K562 (cell line): Measurements from ENCODE around the gene ANKMY1. TPM values are rescaled to one million over a fixed set of nuclear protein-coding genes. Genes with fewer than 3 reads are reported as not detected.

Source experiments
- ATAC-seq: fragments of 200-7000 bp; cut with Tn5 transposase; 3 replicates; pipeline ENCODE4 v1.9.1; 2020; ENCODE audit warnings: moderate library complexity
- BruUV-seq: library from RNA; stranded (reverse); fragments of 400-500 nt; replicated peaks from 2 replicates; lab custom pipeline; 2021; lab: Mats Ljungman, UMichigan
- CTCF ChIA-PET: fragments of 300-600 bp; formaldehyde crosslinking; extraction: SDS; loops from one replicate; lab custom pipeline; 2021; ENCODE audit warnings: low intra/inter-chr PET ratio; lab: Yijun Ruan, JAX
- POLR2A ChIA-PET: fragments of 300-600, 350-650 bp; sonication (Branson Sonifier 250); formaldehyde crosslinking; extraction: SDS; loops from one replicate; lab custom pipeline; 2021; ENCODE audit warnings: antibody characterized with exemption, inconsistent platforms; lab: Yijun Ruan, JAX
- DNase-seq, 4 experiments: peaks; one replicate each; pipeline versions ENCODE4 v3.0.0 to v3.0.0-alpha.2; 2011 to 2018; ENCODE audit warnings: low spot score in 3 of 4, mixed read lengths in 3 of 4; ENCODE audit errors: extremely low read depth in 1 of 4
- FAIRE-seq: peaks from 2 replicates; lab custom pipeline; 2011; peaks lifted over from hg19 to GRCh38; lab: Jason Lieb, UNC
- H2AFZ ChIP-seq: 2 replicates; pipeline ENCODE4 v1.6.0; 2011; ENCODE audit warnings: low read depth, low read length, control low read depth, inconsistent platforms
- H3K27ac ChIP-seq: fragments of 200-600 bp; 3 replicates; pipeline ENCODE4 v1.8.0; 2011; ENCODE audit warnings: low read depth, mild to moderate bottlenecking, control low read depth, inconsistent platforms, low read length, moderate library complexity, mixed read lengths; ENCODE audit errors: extremely low read depth
- H3K27me3 ChIP-seq, 2 experiments: fragments of 300-600 bp in 1 of 2; 2 replicates in 1 of 2; 3 replicates in 1 of 2; pipeline versions ENCODE4 v1.6.0 to v1.8.0; 2011; ENCODE audit warnings: inconsistent platforms in 2 of 2, low read length in 2 of 2, mild to moderate bottlenecking in 1 of 2, mixed read lengths in 1 of 2, moderate library complexity in 1 of 2; ENCODE audit not compliant: control insufficient read depth in 2 of 2, insufficient read depth in 2 of 2
- H3K36me3 ChIP-seq: fragments of 300-600 bp; 3 replicates; pipeline ENCODE4 v1.8.0; 2011; ENCODE audit warnings: mild to moderate bottlenecking, low read length, inconsistent platforms; ENCODE audit not compliant: control insufficient read depth, insufficient read depth
- H3K4me1 ChIP-seq, 2 experiments: fragments of 200-600 bp in 1 of 2; replicated peaks in 1 of 2; 2 replicates in 1 of 2; 3 replicates in 1 of 2; pipeline versions ENCODE4 v1.5.1 to v1.8.0; 2011; ENCODE audit warnings: inconsistent platforms in 2 of 2, low read length in 2 of 2, mild to moderate bottlenecking in 1 of 2, mixed read lengths in 1 of 2, moderate library complexity in 1 of 2; ENCODE audit not compliant: control insufficient read depth in 2 of 2, insufficient read depth in 2 of 2
- H3K4me2 ChIP-seq: 2 replicates; pipeline ENCODE4 v1.6.1; 2011; ENCODE audit warnings: low read length, control low read depth, inconsistent platforms, mixed read lengths; ENCODE audit not compliant: insufficient read depth
- H3K4me3 ChIP-seq: fragments of 200-600 bp; sonication (generic), shearing (Covaris generic); 2 replicates; pipeline ENCODE4 v1.5.1; 2016; ENCODE audit warnings: control low read depth, inconsistent platforms
- H3K79me2 ChIP-seq: fragments of 200-600 bp; 3 replicates; pipeline ENCODE4 v1.8.0; 2011; ENCODE audit warnings: low read length, inconsistent platforms; ENCODE audit not compliant: control insufficient read depth, insufficient read depth
- H3K9ac ChIP-seq, 2 experiments: 2 replicates each; pipeline versions ENCODE4 v1.6.0 to v1.6.1; 2011; ENCODE audit warnings: low read depth in 2 of 2, low read length in 2 of 2, control low read depth in 1 of 2, inconsistent platforms in 1 of 2, mild to moderate bottlenecking in 1 of 2, mixed read lengths in 1 of 2; ENCODE audit not compliant: insufficient read depth in 1 of 2
- H3K9me1 ChIP-seq: one replicate; pipeline ENCODE4 v1.6.0; 2011; ENCODE audit warnings: inconsistent platforms, mild to moderate bottlenecking, low read length, moderate library complexity; ENCODE audit not compliant: control insufficient read depth, insufficient read depth
- H3K9me3 ChIP-seq: replicated peaks from 2 replicates; pipeline ENCODE4 v1.5.1; 2011; ENCODE audit warnings: low read depth, low read length, inconsistent platforms; ENCODE audit not compliant: control insufficient read depth, insufficient read depth
- H4K20me1 ChIP-seq: replicated peaks from 2 replicates; pipeline ENCODE4 v1.6.1; 2011; ENCODE audit warnings: low read length, inconsistent platforms, mixed read lengths; ENCODE audit not compliant: control insufficient read depth, insufficient read depth
- EP400 ChIP-seq: fragments of 450-650 bp; IDR thresholded peaks from 2 replicates; pipeline ENCODE4 v1.6.1; 2017; ENCODE audit warnings: antibody characterized with exemption, mild to moderate bottlenecking, moderate library complexity
- HDGF ChIP-seq: fragments of 450-650 bp; IDR thresholded peaks from 2 replicates; pipeline ENCODE4 v1.6.1; 2016
- PHB ChIP-seq: fragments of 250-450 bp; sonication (Bioruptor Pico); IDR thresholded peaks from 2 replicates; pipeline ENCODE4 v1.5.0; 2021
- PHF20 ChIP-seq: fragments of 450-650 bp; IDR thresholded peaks from 2 replicates; pipeline ENCODE4 v1.6.1; 2018; ENCODE audit not compliant: partially characterized antibody
- POLR2G ChIP-seq: fragments of 200-400 bp; formaldehyde crosslinking; IDR thresholded peaks from 2 replicates; pipeline ENCODE4 v1.6.1; 2017; ENCODE audit warnings: low read depth, mild to moderate bottlenecking, antibody characterized with exemption, low read length, moderate library complexity
- TAF7 ChIP-seq: fragments of 450-650 bp; IDR thresholded peaks from 2 replicates; pipeline ENCODE4 v1.6.1; 2016; ENCODE audit warnings: missing genetic modification characterization, missing compliant biosample characterization
- TEAD2 ChIP-seq: fragments of 450-650 bp; IDR thresholded peaks from 2 replicates; pipeline ENCODE4 v1.6.1; 2016; ENCODE audit warnings: missing genetic modification characterization, control low read depth, missing compliant biosample characterization
- TGIF2 ChIP-seq: sonication (generic); formaldehyde crosslinking; IDR thresholded peaks from 2 replicates; pipeline ENCODE4 v1.8.1; 2022; ENCODE audit warnings: mild to moderate bottlenecking, missing genetic modification reagents, moderate library complexity
- TSC22D4 ChIP-seq: fragments of 450-650 bp; IDR thresholded peaks from 2 replicates; pipeline ENCODE4 v1.6.1; 2016; ENCODE audit warnings: missing genetic modification characterization, missing biosample characterization, control low read depth
- WGBS: fragments of 100-300 bp; shearing (Covaris generic); methylation state at CpG from one replicate; pipeline ENCODE4 v1.1.6; 2016; ENCODE audit warnings: low coverage, mixed read lengths; ENCODE audit not compliant: insufficient coverage; ENCODE audit errors: missing lambda C conversion rate; 5-methylcytosine and 5-hydroxymethylcytosine counted together
- in situ Hi-C: fragments of 300-500 bp; cut with MboI; formaldehyde crosslinking; loops from 4 replicates; pipeline ENCODE4 v1.15.0; 2018; ENCODE audit warnings: inconsistent platforms, mixed read lengths
- intact Hi-C: fragments of 100-400 bp; cut with micrococcal nuclease; formaldehyde crosslinking; loops from 2 replicates; pipeline ENCODE4 v1.14.2; 2022
- polyA plus RNA-seq, 8 experiments: library from polyadenylated mRNA; depleted of rRNA in 4 of 8; stranded (reverse) in 5 of 8; unstranded in 3 of 8; fragments of >200 nt; fragmentation: Nextera tagmentation in 2 of 8; fragmentation: Illumina TruSeq in 1 of 8; extraction: Ambion mirVana in 2 of 8; extraction: Trizol in 1 of 8; gene quantifications; 2 replicates each; pipeline versions ENCODE4 v1.2.1 to v1.2.3, GENCODE V29; 2011 to 2014; ENCODE audit warnings: inconsistent platforms in 1 of 8, missing spikeins in 1 of 8
- total RNA-seq, 7 experiments: library from RNA; depleted of rRNA in 6 of 7; stranded (reverse); fragments of >200 nt in 6 of 7; fragmentation: Illumina TruSeq in 2 of 7; extraction: Trizol in 2 of 7; gene quantifications; 2 replicates each; pipeline versions ENCODE4 v1.2.1 to v1.2.3, GENCODE V29; 2011 to 2021; ENCODE audit warnings: low replicate concordance in 1 of 7
- TF ChIP-seq, protein P1 (sequence below), 2 experiments: fragments of 450-650 bp; IDR thresholded peaks; 2 replicates each; pipeline ENCODE4 v1.6.1; 2018; ENCODE audit warnings: mild to moderate bottlenecking in 2 of 2, low read depth in 1 of 2; ENCODE audit not compliant: partially characterized antibody in 2 of 2
- TF ChIP-seq, protein P2 (sequence below): fragments of 250-450 bp; sonication (Bioruptor Pico); IDR thresholded peaks from 2 replicates; pipeline ENCODE4 v1.6.1; 2021; ENCODE audit warnings: mild to moderate bottlenecking

ANKMY1 gene
- total and polyA plus RNA-seq, 9 of the 15 experiments (the other 6 are each of a cell fraction or from before 2014, with no cell fraction given), result 0.75 to 15.1 (median 11.7) TPM

DNA sequence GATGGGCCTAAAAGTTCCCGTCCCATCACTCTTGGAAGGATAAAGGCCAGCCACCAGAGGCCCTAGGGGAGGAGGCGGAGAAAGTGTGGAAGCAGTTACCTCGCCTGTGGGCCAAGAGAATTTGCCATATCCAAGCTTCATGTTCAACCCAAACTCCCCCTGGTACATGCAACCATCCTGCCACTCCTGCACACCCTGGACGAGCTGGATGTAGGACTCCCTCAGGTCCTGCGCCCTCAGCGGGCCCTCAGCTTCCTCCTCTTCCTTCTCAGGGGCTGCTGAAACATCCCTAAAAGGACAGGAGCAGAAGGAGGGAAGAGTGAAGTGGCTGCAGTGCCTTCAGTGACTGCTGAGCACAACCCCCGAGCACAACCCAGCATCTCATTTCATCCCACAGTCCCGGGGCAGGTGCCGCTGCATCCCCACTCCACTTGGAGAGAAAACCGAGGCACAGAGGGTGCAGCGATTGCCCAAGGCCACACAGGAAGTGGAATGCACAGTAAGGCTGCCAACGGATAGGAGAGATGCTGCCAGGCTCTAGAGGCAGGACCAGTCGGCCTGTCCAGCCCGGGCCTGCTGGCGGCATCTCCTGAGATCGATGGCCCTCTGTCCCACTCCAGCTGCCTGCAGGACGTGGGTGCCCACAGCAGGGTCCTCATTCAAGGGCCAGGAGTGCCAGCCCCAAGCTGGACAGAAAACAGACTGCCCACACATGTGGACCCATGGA lies 2.9 kb downstream of the ANKMY1 start:
- FAIRE-seq, result no peak
- BruUV-seq, result no TSS peak
- H3K4me3 ChIP-seq, result no peak overlapping the region
- H3K4me1 ChIP-seq, result peaks cover 9 to 24% of the 10 kb centered on the region in 2 experiments; a peak in 4 of 5 replicates
- ChIA-PET POLR2A (interaction anchor here (1.1 kb wide), 1 partner anchor 33 kb away, joined by 4 read pairs; no protein-coding TSS in a partner anchor), CTCF (no interaction called here)
- H2AFZ ChIP-seq, result no peak overlapping the region
- 91% methylated on average over 8 of the region's 17 CpGs for WGBS
- no peak for DNase-seq
- intact Hi-C loops (no loop called here), in situ Hi-C loops (no loop called here)
- peaks cover 56% of the 10 kb centered on the region for H3K36me3 ChIP-seq
- no peaks in the 10 kb centered on the region for H4K20me1 ChIP-seq
- no peak overlapping the region for H3K9ac ChIP-seq
- no peak overlapping the region for H3K27ac ChIP-seq
- peaks cover 44% of the 10 kb centered on the region for H3K79me2 ChIP-seq
- no peaks in the 10 kb centered on the region for H3K27me3 ChIP-seq
- no peak for ATAC-seq
- TF ChIP-seq TSC22D4 (tag), result no peak
- TF ChIP-seq EP400, result no peak
- peak; percentile 34; the same call in 1 of the 2 replicates for TF ChIP-seq POLR2G
- peaks cover 3% of the 10 kb centered on the region; the same call in 1 of the 2 replicates for H3K9me3 ChIP-seq
- H3K9me1 ChIP-seq, result no peaks in the 10 kb centered on the region
- H3K4me2 ChIP-seq, result no peak overlapping the region

DNA sequence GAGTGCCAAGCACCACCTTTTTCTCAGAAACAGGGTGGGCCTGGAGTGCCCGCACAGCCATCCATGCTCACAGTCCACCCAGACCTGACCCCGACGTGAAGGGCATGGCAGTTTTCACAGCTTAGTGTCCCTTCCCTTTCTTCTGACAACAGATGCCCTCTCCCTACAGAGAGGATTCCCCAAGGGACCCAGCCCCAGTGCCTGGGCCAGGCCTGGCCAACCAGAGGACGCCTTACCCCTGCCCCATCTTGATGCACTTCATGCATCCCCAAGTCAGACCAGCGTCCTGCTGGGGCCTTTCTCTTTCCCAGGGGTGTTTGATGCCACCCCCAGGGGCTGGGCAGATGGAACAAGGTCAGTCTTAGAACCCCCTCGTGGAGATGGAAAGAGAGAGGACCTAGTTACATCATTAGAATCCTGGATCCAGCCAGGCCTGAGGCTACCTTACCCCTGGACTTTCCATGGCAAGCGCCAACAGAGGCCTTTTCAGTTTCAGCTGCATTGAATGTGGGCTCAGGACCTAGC lies 3.8 kb downstream of the ANKMY1 start:
- 96% methylated on average over 4 of the region's 7 CpGs for WGBS
- in situ Hi-C loops, result no loop called here
- intact Hi-C loops, result no loop called here
- BruUV-seq, result no TSS peak
- Histone ChIP-seq H3K9me1 (no peaks in the 10 kb centered on the region), H3K79me2 (peaks cover 35% of the 10 kb centered on the region), H2AFZ (no peak overlapping the region), H3K36me3 (peaks cover 51% of the 10 kb centered on the region), H3K27ac (no peak overlapping the region), H3K9ac (no peak overlapping the region), H3K9me3 (peaks cover 3% of the 10 kb centered on the region; the same call in 1 of the 2 replicates), H3K4me2 (no peak overlapping the region), H3K4me3 (no peak overlapping the region), H3K27me3 (no peaks in the 10 kb centered on the region), H4K20me1 (no peaks in the 10 kb centered on the region), H3K4me1 (peaks cover 2 to 17% of the 10 kb centered on the region in 2 experiments; a peak in 4 of 5 replicates)
- ATAC-seq (no peak), FAIRE-seq (no peak), DNase-seq (no peak)
- POLR2A ChIA-PET, result interaction anchor here (1.1 kb wide), 1 partner anchor 32 kb away, joined by 4 read pairs; no protein-coding TSS in a partner anchor
- CTCF ChIA-PET, result no interaction called here
- TF ChIP-seq HDGF (no peak), PHF20 (no peak), TEAD2 (no peak), TAF7 (no peak), PHB (no peak), TGIF2 (CRISPR knock-in tag) (no peak)
- TF ChIP-seq, protein P1, sequence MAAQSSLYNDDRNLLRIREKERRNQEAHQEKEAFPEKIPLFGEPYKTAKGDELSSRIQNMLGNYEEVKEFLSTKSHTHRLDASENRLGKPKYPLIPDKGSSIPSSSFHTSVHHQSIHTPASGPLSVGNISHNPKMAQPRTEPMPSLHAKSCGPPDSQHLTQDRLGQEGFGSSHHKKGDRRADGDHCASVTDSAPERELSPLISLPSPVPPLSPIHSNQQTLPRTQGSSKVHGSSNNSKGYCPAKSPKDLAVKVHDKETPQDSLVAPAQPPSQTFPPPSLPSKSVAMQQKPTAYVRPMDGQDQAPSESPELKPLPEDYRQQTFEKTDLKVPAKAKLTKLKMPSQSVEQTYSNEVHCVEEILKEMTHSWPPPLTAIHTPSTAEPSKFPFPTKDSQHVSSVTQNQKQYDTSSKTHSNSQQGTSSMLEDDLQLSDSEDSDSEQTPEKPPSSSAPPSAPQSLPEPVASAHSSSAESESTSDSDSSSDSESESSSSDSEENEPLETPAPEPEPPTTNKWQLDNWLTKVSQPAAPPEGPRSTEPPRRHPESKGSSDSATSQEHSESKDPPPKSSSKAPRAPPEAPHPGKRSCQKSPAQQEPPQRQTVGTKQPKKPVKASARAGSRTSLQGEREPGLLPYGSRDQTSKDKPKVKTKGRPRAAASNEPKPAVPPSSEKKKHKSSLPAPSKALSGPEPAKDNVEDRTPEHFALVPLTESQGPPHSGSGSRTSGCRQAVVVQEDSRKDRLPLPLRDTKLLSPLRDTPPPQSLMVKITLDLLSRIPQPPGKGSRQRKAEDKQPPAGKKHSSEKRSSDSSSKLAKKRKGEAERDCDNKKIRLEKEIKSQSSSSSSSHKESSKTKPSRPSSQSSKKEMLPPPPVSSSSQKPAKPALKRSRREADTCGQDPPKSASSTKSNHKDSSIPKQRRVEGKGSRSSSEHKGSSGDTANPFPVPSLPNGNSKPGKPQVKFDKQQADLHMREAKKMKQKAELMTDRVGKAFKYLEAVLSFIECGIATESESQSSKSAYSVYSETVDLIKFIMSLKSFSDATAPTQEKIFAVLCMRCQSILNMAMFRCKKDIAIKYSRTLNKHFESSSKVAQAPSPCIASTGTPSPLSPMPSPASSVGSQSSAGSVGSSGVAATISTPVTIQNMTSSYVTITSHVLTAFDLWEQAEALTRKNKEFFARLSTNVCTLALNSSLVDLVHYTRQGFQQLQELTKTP (IDR thresholded peaks at IDR 0.05; ENCODE audit: low read depth in 1 of 2, partially characterized antibody in 2 of 2), result no peak
- TF ChIP-seq, protein P2, sequence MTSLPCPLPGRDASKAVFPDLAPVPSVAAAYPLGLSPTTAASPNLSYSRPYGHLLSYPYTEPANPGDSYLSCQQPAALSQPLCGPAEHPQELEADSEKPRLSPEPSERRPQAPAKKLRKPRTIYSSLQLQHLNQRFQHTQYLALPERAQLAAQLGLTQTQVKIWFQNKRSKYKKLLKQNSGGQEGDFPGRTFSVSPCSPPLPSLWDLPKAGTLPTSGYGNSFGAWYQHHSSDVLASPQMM (CRISPR knock-in tag), result no peak
